ENCODE measurements around the gene PRSS21. TPM values are rescaled to one million over a fixed set of nuclear protein-coding genes. Genes with fewer than 3 reads are reported as not detected.

Gene PRSS21
- polyA plus RNA-seq (2013, experiment 1 of 2) = 0.53 TPM
- polyA plus RNA-seq (2013, experiment 2 of 2) = 0.62 TPM

GRCh38 chr16:2816751-2817339, at the start of gene PRSS21:
Gene PRSS21, plus strand, starts transcription at chr16:2817237. Its CDS starts 32 bp downstream, at chr16:2817269.
- Histone ChIP-seq H3K23ac (ENCODE audit: low read length) (no peak within 1 kb of the TSS), H3K79me2 (ENCODE audit: control insufficient read depth, insufficient read depth, low read length) (no peaks in the 10 kb centered on the region), H3K4me1 (ENCODE audit: control insufficient read depth, low read depth, low read length) (no peaks in the 10 kb centered on the region), H4K5ac (ENCODE audit: low read length) (no peak within 1 kb of the TSS), H3K56ac (ENCODE audit: low read length) (no peak within 1 kb of the TSS), H2BK15ac (replicated peaks; ENCODE audit: low read depth) (no peak within 1 kb of the TSS), H3K4ac (ENCODE audit: low read depth, low read length) (no peak within 1 kb of the TSS), H3K79me1 (ENCODE audit: low read length) (no peaks in the 10 kb centered on the region), H3K9ac (ENCODE audit: low read length) (no peak within 1 kb of the TSS), H2BK120ac (ENCODE audit: low read depth, low read length) (no peak within 1 kb of the TSS), H2AK5ac (ENCODE audit: low read length) (no peak within 1 kb of the TSS), H3K4me3 (ENCODE audit: low read length) (no peak within 1 kb of the TSS), H2BK5ac (ENCODE audit: low read length) (no peak within 1 kb of the TSS), H3K36me3 (ENCODE audit: control insufficient read depth, insufficient read depth, low read length) (no peaks in the 10 kb centered on the region), H3K27ac (ENCODE audit: low read depth, low read length) (no peak within 1 kb of the TSS), H4K8ac (ENCODE audit: low read depth, low read length) (no peak within 1 kb of the TSS), H3K27me3 (ENCODE audit: insufficient read depth, low read length, poor library complexity) (no peaks in the 10 kb centered on the region), H3K4me2 (ENCODE audit: low read length) (no peak within 1 kb of the TSS), H3K18ac (ENCODE audit: low read length) (no peak within 1 kb of the TSS)
- whole genome bisulfite sequencing (ENCODE audit: extremely low coverage, insufficient coverage, low lambda C conversion rate) = no CpG with 5 or more reads among the region's 28 CpGs
- no peak for DNase-seq

GRCh38 chr16:2767891-2768290, 49.1 kb upstream of the PRSS21 start:
- no CpG with 5 or more reads among the region's 14 CpGs for WGBS (ENCODE audit: extremely low coverage, insufficient coverage, low lambda C conversion rate)
- Histone ChIP-seq H3K56ac (ENCODE audit: low read length) (no peak overlapping the region), H3K18ac (ENCODE audit: low read length) (no peak overlapping the region), H3K4ac (ENCODE audit: low read depth, low read length) (no peak overlapping the region), H3K23ac (ENCODE audit: low read length) (no peak overlapping the region), H3K79me1 (ENCODE audit: low read length) (peaks cover 45% of the 10 kb centered on the region), H2BK120ac (ENCODE audit: low read depth, low read length) (no peak overlapping the region), H3K4me2 (ENCODE audit: low read length) (no peak overlapping the region), H3K4me1 (ENCODE audit: control insufficient read depth, low read depth, low read length) (no peaks in the 10 kb centered on the region), H3K9ac (ENCODE audit: low read length) (no peak overlapping the region), H2AK5ac (ENCODE audit: low read length) (no peak overlapping the region), H3K4me3 (ENCODE audit: low read length) (no peak overlapping the region), H3K27me3 (ENCODE audit: insufficient read depth, low read length, poor library complexity) (no peaks in the 10 kb centered on the region), H3K79me2 (ENCODE audit: control insufficient read depth, insufficient read depth, low read length) (peaks cover 53% of the 10 kb centered on the region), H4K8ac (ENCODE audit: low read depth, low read length) (no peak overlapping the region), H2BK15ac (replicated peaks; ENCODE audit: low read depth) (no peak overlapping the region), H4K5ac (ENCODE audit: low read length) (no peak overlapping the region), H3K36me3 (ENCODE audit: control insufficient read depth, insufficient read depth, low read length) (peaks cover 66% of the 10 kb centered on the region), H2BK5ac (ENCODE audit: low read length) (no peak overlapping the region), H3K27ac (ENCODE audit: low read depth, low read length) (no peak overlapping the region)
- no peak for DNase-seq

- H3K23ac ChIP-seq (ENCODE audit: low read length) = no peak overlapping the region
- H3K27me3 ChIP-seq (ENCODE audit: insufficient read depth, low read length, poor library complexity) = no peaks in the 10 kb centered on the region
- H3K9ac ChIP-seq (ENCODE audit: low read length) = no peak overlapping the region
- no peak overlapping the region for H2BK120ac ChIP-seq (ENCODE audit: low read depth, low read length)
- no CpG with 5 or more reads among the region's 17 CpGs for WGBS (ENCODE audit: extremely low coverage, insufficient coverage, low lambda C conversion rate)
- no peak overlapping the region for H3K18ac ChIP-seq (ENCODE audit: low read length)
- H3K36me3 ChIP-seq (ENCODE audit: control insufficient read depth, insufficient read depth, low read length) = peaks cover 59% of the 10 kb centered on the region
- no peaks in the 10 kb centered on the region for H3K4me1 ChIP-seq (ENCODE audit: control insufficient read depth, low read depth, low read length)
- no peak overlapping the region for H3K27ac ChIP-seq (ENCODE audit: low read depth, low read length)
- no peak overlapping the region for H2AK5ac ChIP-seq (ENCODE audit: low read length)
- H2BK15ac ChIP-seq (replicated peaks; ENCODE audit: low read depth) = no peak overlapping the region
- H3K56ac ChIP-seq (ENCODE audit: low read length) = no peak overlapping the region
- H4K5ac ChIP-seq (ENCODE audit: low read length) = no peak overlapping the region
- DNase-seq = peak; percentile 23
- H3K4me2 ChIP-seq (ENCODE audit: low read length) = no peak overlapping the region
- H3K79me2 ChIP-seq (ENCODE audit: control insufficient read depth, insufficient read depth, low read length) = peaks cover 46% of the 10 kb centered on the region
- H3K79me1 ChIP-seq (ENCODE audit: low read length) = peaks cover 40% of the 10 kb centered on the region
- H3K4ac ChIP-seq (ENCODE audit: low read depth, low read length) = no peak overlapping the region
- H3K4me3 ChIP-seq (ENCODE audit: low read length) = no peak overlapping the region
- H2BK5ac ChIP-seq (ENCODE audit: low read length) = no peak overlapping the region
- no peak overlapping the region for H4K8ac ChIP-seq (ENCODE audit: low read depth, low read length)
Measured at GRCh38 chr16:2768403-2769089, 48.5 kb upstream of the PRSS21 start.

GRCh38 chr16:2769100-2769529, 47.9 kb upstream of the PRSS21 start:
- no peak overlapping the region for H2BK120ac ChIP-seq (ENCODE audit: low read depth, low read length)
- no peak overlapping the region for H3K18ac ChIP-seq (ENCODE audit: low read length)
- H3K4ac ChIP-seq (ENCODE audit: low read depth, low read length) = no peak overlapping the region
- H3K56ac ChIP-seq (ENCODE audit: low read length) = no peak overlapping the region
- H3K23ac ChIP-seq (ENCODE audit: low read length) = no peak overlapping the region
- no peak overlapping the region for H4K5ac ChIP-seq (ENCODE audit: low read length)
- no peak overlapping the region for H2BK5ac ChIP-seq (ENCODE audit: low read length)
- peaks cover 54% of the 10 kb centered on the region for H3K36me3 ChIP-seq (ENCODE audit: control insufficient read depth, insufficient read depth, low read length)
- no peaks in the 10 kb centered on the region for H3K4me1 ChIP-seq (ENCODE audit: control insufficient read depth, low read depth, low read length)
- no peak overlapping the region for H2AK5ac ChIP-seq (ENCODE audit: low read length)
- H3K79me2 ChIP-seq (ENCODE audit: control insufficient read depth, insufficient read depth, low read length) = peaks cover 40% of the 10 kb centered on the region
- H3K27ac ChIP-seq (ENCODE audit: low read depth, low read length) = no peak overlapping the region
- H3K4me3 ChIP-seq (ENCODE audit: low read length) = no peak overlapping the region
- H3K79me1 ChIP-seq (ENCODE audit: low read length) = peaks cover 37% of the 10 kb centered on the region
- H3K9ac ChIP-seq (ENCODE audit: low read length) = no peak overlapping the region
- no CpG with 5 or more reads among the region's 11 CpGs for whole genome bisulfite sequencing (ENCODE audit: extremely low coverage, insufficient coverage, low lambda C conversion rate)
- no peak overlapping the region for H2BK15ac ChIP-seq (replicated peaks; ENCODE audit: low read depth)
- no peak for DNase-seq
- H3K4me2 ChIP-seq (ENCODE audit: low read length) = no peak overlapping the region
- no peak overlapping the region for H4K8ac ChIP-seq (ENCODE audit: low read depth, low read length)
- no peaks in the 10 kb centered on the region for H3K27me3 ChIP-seq (ENCODE audit: insufficient read depth, low read length, poor library complexity)

- H3K56ac ChIP-seq (ENCODE audit: low read length) = no peak overlapping the region
- H3K4me3 ChIP-seq (ENCODE audit: low read length) = no peak overlapping the region
- no peak overlapping the region for H2BK120ac ChIP-seq (ENCODE audit: low read depth, low read length)
- no peak overlapping the region for H3K4ac ChIP-seq (ENCODE audit: low read depth, low read length)
- peaks cover 52% of the 10 kb centered on the region for H3K36me3 ChIP-seq (ENCODE audit: control insufficient read depth, insufficient read depth, low read length)
- H4K5ac ChIP-seq (ENCODE audit: low read length) = no peak overlapping the region
- no peak overlapping the region for H2BK15ac ChIP-seq (replicated peaks; ENCODE audit: low read depth)
- no peak overlapping the region for H3K4me2 ChIP-seq (ENCODE audit: low read length)
- H3K27me3 ChIP-seq (ENCODE audit: insufficient read depth, low read length, poor library complexity) = no peaks in the 10 kb centered on the region
- peaks cover 37% of the 10 kb centered on the region for H3K79me1 ChIP-seq (ENCODE audit: low read length)
- H3K79me2 ChIP-seq (ENCODE audit: control insufficient read depth, insufficient read depth, low read length) = peaks cover 37% of the 10 kb centered on the region
- H2BK5ac ChIP-seq (ENCODE audit: low read length) = no peak overlapping the region
- no peak overlapping the region for H3K18ac ChIP-seq (ENCODE audit: low read length)
- no peak overlapping the region for H4K8ac ChIP-seq (ENCODE audit: low read depth, low read length)
- WGBS (ENCODE audit: extremely low coverage, insufficient coverage, low lambda C conversion rate) = no CpG with 5 or more reads among the region's 14 CpGs
- DNase-seq = no peak
- no peaks in the 10 kb centered on the region for H3K4me1 ChIP-seq (ENCODE audit: control insufficient read depth, low read depth, low read length)
- no peak overlapping the region for H2AK5ac ChIP-seq (ENCODE audit: low read length)
- no peak overlapping the region for H3K27ac ChIP-seq (ENCODE audit: low read depth, low read length)
- no peak overlapping the region for H3K23ac ChIP-seq (ENCODE audit: low read length)
- no peak overlapping the region for H3K9ac ChIP-seq (ENCODE audit: low read length)
Measured at GRCh38 chr16:2769675-2770056, 47.4 kb upstream of the PRSS21 start.
